ENCODE results near the gene PDE7B. TPM values are rescaled to one million over a fixed set of nuclear protein-coding genes. Genes with fewer than 3 reads are reported as not detected.

PDE7B gene
- total and polyA plus RNA-seq, 2 donors (not counting 1 experiment from before 2014, with no cell fraction given): 7.9 to 21.5 TPM

- peak in 1 of 2 donors; percentile 52 for DNase-seq (ENCODE audit: low read depth in 2 of 2)
- Histone ChIP-seq H3K4me1 (ENCODE audit: control insufficient read depth, extremely low read depth, insufficient read depth, low read length) (no peaks in the 10 kb centered on the region), H3K9me3 (ENCODE audit: control insufficient read depth, insufficient read depth, low read depth, low read length) (no peaks in the 10 kb centered on the region), H3K4me3 (replicated peaks in 1 of 4; ENCODE audit: control extremely low read depth in 1 of 4, insufficient read depth in 1 of 4, low read depth in 3 of 4, low read length in 4 of 4) (no peak overlapping the region), H3K27ac (ENCODE audit: insufficient read depth, low read length) (no peak overlapping the region), H4K20me1 (ENCODE audit: control insufficient read depth, extremely low read depth, insufficient read depth, low read length) (no peaks in the 10 kb centered on the region), H3K27me3 (ENCODE audit: control insufficient read depth, insufficient read depth, low read length) (no peaks in the 10 kb centered on the region), H3K4me2 (ENCODE audit: extremely low read depth, insufficient read depth, low read length) (no peak overlapping the region), H3K79me2 (ENCODE audit: control insufficient read depth, insufficient read depth, low read length) (no peaks in the 10 kb centered on the region), H3K36me3 (ENCODE audit: control insufficient read depth, insufficient read depth, low read length) (no peaks in the 10 kb centered on the region), H3K9ac (ENCODE audit: insufficient read depth, low read length) (no peak overlapping the region), H2AFZ (ENCODE audit: low read length) (no peak overlapping the region)
- TF ChIP-seq CTCF (conservative IDR thresholded peaks at IDR 0.05 in 1 of 2, IDR thresholded peaks at IDR 0.05 in 1 of 2; ENCODE audit: low read depth in 1 of 2, low read length in 2 of 2) (no peak), EZH2 (IDR thresholded peaks at IDR 0.05; ENCODE audit: low read length, missing control alignments) (no peak)
Observed at GRCh38 chr6:136089876-136090275, 238.4 kb downstream of the PDE7B start.

GRCh38 chr6:136090929-136091328 lies 239.4 kb downstream of the PDE7B start:
- DNase-seq (ENCODE audit: low read depth in 2 of 2): no peak
- H2AFZ ChIP-seq (ENCODE audit: low read length): no peak overlapping the region
- H3K27me3 ChIP-seq (ENCODE audit: control insufficient read depth, insufficient read depth, low read length): no peaks in the 10 kb centered on the region
- H3K9me3 ChIP-seq (ENCODE audit: control insufficient read depth, insufficient read depth, low read depth, low read length): no peaks in the 10 kb centered on the region
- H3K27ac ChIP-seq (ENCODE audit: insufficient read depth, low read length): no peak overlapping the region
- no peak overlapping the region for H3K4me2 ChIP-seq (ENCODE audit: extremely low read depth, insufficient read depth, low read length)
- H4K20me1 ChIP-seq (ENCODE audit: control insufficient read depth, extremely low read depth, insufficient read depth, low read length): no peaks in the 10 kb centered on the region
- H3K4me3 ChIP-seq (replicated peaks in 1 of 4; ENCODE audit: control extremely low read depth in 1 of 4, insufficient read depth in 1 of 4, low read depth in 3 of 4, low read length in 4 of 4): no peak overlapping the region
- no peaks in the 10 kb centered on the region for H3K4me1 ChIP-seq (ENCODE audit: control insufficient read depth, extremely low read depth, insufficient read depth, low read length)
- no peaks in the 10 kb centered on the region for H3K79me2 ChIP-seq (ENCODE audit: control insufficient read depth, insufficient read depth, low read length)
- TF ChIP-seq CTCF (conservative IDR thresholded peaks at IDR 0.05 in 1 of 2, IDR thresholded peaks at IDR 0.05 in 1 of 2; ENCODE audit: low read depth in 1 of 2, low read length in 2 of 2) (no peak), EZH2 (IDR thresholded peaks at IDR 0.05; ENCODE audit: low read length, missing control alignments) (no peak)
- no peaks in the 10 kb centered on the region for H3K36me3 ChIP-seq (ENCODE audit: control insufficient read depth, insufficient read depth, low read length)
- H3K9ac ChIP-seq (ENCODE audit: insufficient read depth, low read length): no peak overlapping the region

- no peaks in the 10 kb centered on the region for H3K27me3 ChIP-seq (ENCODE audit: control insufficient read depth, insufficient read depth, low read length)
- no peak overlapping the region for H3K4me3 ChIP-seq (replicated peaks in 1 of 4; ENCODE audit: control extremely low read depth in 1 of 4, insufficient read depth in 1 of 4, low read depth in 3 of 4, low read length in 4 of 4)
- no peak for DNase-seq (ENCODE audit: low read depth in 2 of 2)
- no peaks in the 10 kb centered on the region for H3K9me3 ChIP-seq (ENCODE audit: control insufficient read depth, insufficient read depth, low read depth, low read length)
- no peak overlapping the region for H2AFZ ChIP-seq (ENCODE audit: low read length)
- no peak overlapping the region for H3K9ac ChIP-seq (ENCODE audit: insufficient read depth, low read length)
- no peaks in the 10 kb centered on the region for H3K36me3 ChIP-seq (ENCODE audit: control insufficient read depth, insufficient read depth, low read length)
- no peaks in the 10 kb centered on the region for H3K79me2 ChIP-seq (ENCODE audit: control insufficient read depth, insufficient read depth, low read length)
- no peak overlapping the region for H3K4me2 ChIP-seq (ENCODE audit: extremely low read depth, insufficient read depth, low read length)
- H3K4me1 ChIP-seq (ENCODE audit: control insufficient read depth, extremely low read depth, insufficient read depth, low read length): no peaks in the 10 kb centered on the region
- H3K27ac ChIP-seq (ENCODE audit: insufficient read depth, low read length): no peak overlapping the region
- no peak for TF ChIP-seq CTCF (conservative IDR thresholded peaks at IDR 0.05 in 1 of 2, IDR thresholded peaks at IDR 0.05 in 1 of 2; ENCODE audit: low read depth in 1 of 2, low read length in 2 of 2)
- TF ChIP-seq EZH2 (IDR thresholded peaks at IDR 0.05; ENCODE audit: low read length, missing control alignments): no peak
- no peaks in the 10 kb centered on the region for H4K20me1 ChIP-seq (ENCODE audit: control insufficient read depth, extremely low read depth, insufficient read depth, low read length)
Observed at GRCh38 chr6:136092897-136093296, 241.4 kb downstream of the PDE7B start.

Measured in fibroblast of lung (primary cell).